Measurements from ENCODE around the gene SURF2.
"Not testable (repeated sequence)": the region's sequence is repeated elsewhere in the genome, so short reads cannot be mapped to it uniquely, and the experiment has no call there.

Gene SURF2

DNA sequence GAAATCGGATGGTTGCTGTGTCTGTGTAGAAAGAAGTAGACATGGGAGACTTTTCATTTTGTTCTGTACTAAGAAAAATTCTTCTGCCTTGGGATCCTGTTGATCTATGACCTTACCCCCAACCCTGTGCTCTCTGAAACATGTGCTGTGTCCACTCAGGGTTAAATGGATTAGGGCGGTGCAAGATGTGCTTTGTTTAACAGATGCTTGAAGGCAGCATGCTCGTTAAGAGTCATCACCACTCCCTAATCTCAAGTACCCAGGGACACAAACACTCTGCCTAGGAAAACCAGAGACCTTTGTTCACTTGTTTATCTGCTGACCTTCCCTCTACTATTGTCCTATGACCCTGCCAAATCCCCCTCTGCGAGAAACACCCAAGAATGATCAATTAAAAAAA, 35.1 kb downstream of the SURF2 start:
- DNase-seq; intact Hi-C loops (cut with DNase I): not testable (repeated sequence)

DNA sequence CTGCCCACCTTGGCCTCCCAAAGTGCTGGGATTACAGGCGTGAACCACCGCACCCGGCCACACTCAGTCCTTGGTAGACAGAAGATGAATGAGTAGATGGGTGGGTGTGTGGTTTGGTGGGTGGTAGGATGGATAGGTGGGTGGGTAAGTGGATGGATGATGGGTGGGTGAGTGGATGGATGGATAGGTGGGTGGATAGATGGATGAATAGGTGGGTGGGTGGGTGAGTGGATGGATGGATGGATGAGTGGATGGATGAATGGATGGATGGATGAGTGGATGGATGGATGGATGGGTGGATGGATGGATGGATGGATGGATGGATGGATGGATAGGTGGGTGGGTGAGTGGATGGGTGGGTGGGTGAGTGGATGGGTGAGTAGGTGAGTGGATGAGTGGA, 36.0 kb downstream of the SURF2 start:
- DNase-seq; intact Hi-C loops (cut with DNase I): not testable (repeated sequence)

DNA sequence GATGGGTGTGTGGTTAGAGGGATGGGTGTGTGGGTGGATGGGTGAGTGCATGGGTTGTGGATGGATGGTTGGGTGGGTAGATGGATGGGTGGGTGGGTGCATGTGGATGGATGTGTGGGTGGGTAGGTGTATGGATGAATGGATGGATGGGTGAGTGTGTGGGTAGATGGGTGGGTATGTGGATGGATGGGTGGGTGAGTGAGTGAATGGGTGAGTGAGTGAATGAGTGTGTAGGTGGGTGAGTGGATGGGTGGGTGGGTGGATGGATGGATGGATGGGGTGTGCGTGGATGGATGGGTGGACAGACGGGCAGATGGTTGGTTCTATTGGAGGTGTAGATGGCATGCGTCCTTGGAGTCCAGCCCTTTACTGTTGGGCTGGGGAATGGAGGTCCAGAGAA, 37.0 kb downstream of the SURF2 start:
- DNase-seq: no peak
- intact Hi-C loops (cut with DNase I): no loop called here

DNA sequence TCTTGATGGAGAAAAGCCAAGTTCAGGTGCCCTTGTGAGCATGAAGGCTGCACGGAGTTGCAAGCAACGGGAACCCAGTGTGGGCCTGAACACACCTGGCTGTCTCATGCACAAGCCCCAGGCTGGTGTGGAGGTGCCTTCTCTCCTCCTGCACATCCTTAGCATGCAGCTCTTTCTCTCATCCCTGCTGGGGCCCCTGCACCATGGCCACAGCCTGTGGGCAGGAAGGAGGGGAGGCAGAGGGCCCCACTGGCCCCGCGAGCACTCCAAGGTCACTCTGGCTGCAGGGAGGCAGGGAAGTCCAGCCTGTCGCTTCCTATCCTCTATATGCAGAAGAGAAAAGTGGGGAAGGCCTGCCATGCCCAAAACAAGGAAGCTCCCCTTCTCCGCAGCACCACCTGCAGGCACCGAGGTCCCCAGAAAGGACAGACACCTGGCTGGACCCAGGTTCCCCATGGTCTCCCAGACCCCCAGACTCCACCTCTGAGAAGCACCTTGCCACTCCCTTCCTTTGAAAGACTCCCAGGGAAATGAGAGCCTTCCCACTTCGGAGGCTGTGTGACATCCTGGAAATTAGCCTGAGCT, 38.4 kb downstream of the SURF2 start:
- DNase-seq: peak in 1 of 10 donors; percentile 74
- intact Hi-C loops (cut with DNase I): no loop called here

DNA sequence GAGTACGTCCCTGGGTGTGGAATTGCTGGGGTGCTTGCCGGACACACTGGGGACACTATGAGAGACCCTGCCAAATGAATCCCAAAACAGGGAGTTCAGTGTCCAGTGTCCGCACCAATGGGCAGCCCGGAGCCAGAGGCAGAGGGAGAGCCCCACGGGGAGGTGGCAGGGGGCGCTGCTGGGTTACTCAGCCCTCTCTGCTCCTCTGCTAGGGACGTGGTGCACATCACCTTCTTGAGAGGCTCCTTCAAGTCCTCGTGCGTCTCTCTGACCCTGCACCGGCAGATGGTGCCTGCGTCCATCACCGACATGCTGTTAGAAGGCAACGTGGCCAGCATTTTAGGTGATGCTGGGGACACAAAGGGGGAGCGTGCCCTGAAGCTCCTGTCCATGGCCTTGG, 40.6 kb downstream of the SURF2 start:
- intact Hi-C loops (cut with DNase I): no loop called here
- DNase-seq: peak in 1 of 10 donors; percentile 72

DNA sequence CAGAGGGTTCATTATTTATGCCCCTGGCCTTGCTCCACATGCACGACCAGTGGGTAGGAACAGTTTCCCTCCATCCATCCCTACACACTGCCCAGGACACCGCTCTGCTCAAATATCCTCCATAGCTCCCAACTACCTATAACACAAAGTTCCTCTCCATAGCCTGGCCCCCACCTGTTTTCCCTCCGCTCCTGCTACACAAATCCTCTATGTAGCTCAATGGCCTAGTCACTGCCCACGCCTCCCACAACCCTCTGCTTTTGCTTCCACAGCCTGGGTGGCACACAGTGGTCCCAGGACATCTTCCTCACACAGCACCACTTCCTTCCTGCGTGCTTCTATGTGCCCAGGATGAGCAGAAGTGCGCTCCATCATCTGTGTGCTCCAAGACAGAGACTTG, 41.0 kb downstream of the SURF2 start:
- intact Hi-C loops (cut with DNase I): no loop called here

DNA sequence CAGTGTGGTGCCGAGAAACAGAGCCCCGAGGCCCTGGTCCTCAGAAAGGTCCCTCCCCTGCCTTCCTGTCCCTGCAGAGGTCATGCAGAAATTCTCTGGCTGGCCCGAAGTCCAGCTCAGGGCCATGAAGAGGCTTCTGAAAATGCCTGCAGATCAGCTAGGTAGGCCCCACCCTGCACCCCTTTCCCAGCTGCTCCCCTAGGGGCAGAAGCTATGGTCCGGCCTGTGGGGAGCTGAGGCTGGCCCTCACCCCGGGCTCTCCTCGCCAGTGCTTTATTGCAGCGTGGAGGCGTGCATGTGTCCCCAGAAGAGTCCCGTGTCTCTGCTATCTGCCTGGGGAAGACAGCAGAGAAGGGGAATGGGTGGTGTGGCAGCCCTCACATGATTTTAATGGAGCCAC, 41.5 kb downstream of the SURF2 start:
- intact Hi-C loops (cut with DNase I): no loop called here
- DNase-seq: peak in 1 of 10 donors; percentile 46

More for the DNA sequence above, 41.0 kb downstream of the SURF2 start:
- DNase-seq: peak in 1 of 10 donors; percentile 66

DNA sequence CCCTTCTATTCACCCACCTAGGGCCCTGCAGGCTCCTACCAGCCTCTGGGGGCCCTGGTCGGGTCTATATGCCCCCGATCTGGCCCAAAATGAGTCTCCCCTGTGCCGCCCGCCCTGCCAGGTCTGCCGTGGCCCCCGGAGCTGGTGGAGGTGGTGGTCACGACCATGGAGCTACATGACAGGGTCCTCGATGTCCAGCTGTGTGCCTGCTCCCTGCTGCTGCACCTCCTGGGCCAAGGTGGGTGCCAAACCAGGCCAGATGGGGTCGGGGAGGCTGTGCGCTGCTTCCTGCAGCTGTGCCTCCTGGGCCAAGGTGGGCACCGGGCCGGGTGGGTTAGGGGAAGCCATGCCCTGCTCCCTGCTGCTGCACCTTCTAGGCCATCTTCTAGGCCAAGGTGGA, 43.9 kb downstream of the SURF2 start:
- no peak for DNase-seq
- intact Hi-C loops (cut with DNase I): no loop called here

DNA sequence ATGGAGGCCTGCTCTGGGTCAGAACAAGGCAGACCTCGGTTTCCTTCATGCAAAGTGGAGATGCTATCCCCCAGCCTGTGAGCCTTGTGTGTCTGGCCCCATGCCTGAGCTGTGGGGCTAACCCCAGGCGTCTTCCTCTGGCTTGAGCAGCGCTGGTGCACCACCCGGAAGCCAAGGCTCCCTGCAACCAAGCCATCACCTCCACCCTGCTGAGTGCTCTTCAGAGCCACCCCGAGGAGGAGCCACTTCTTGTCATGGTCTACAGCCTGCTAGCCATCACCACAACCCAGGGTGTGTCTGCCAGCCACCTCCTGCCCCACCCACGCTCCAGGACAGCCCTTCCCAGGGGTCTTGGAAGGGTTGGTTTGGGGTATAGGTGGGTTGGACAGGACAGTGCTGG, 45.2 kb downstream of the SURF2 start:
- intact Hi-C loops (cut with DNase I): no loop called here
- DNase-seq: no peak

DNA sequence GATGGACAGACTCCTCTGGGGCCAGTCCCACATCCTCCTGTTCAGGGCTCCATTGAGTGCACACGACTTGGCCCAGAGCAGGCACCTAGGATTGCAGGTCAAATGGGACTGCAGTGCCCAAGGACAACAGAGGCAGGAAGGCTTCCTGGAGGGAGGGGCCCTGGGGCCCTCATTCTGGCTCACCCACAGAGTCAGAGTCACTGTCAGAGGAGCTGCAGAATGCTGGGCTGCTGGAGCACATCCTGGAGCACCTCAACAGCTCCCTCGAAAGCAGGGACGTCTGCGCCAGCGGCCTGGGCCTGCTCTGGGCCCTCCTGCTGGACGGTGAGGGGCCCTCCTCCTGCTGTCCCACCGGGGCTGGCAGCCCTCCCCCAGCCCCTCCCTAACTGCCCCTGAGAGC, 46.3 kb downstream of the SURF2 start:
- DNase-seq: no peak
- intact Hi-C loops (cut with DNase I): no loop called here

DNA sequence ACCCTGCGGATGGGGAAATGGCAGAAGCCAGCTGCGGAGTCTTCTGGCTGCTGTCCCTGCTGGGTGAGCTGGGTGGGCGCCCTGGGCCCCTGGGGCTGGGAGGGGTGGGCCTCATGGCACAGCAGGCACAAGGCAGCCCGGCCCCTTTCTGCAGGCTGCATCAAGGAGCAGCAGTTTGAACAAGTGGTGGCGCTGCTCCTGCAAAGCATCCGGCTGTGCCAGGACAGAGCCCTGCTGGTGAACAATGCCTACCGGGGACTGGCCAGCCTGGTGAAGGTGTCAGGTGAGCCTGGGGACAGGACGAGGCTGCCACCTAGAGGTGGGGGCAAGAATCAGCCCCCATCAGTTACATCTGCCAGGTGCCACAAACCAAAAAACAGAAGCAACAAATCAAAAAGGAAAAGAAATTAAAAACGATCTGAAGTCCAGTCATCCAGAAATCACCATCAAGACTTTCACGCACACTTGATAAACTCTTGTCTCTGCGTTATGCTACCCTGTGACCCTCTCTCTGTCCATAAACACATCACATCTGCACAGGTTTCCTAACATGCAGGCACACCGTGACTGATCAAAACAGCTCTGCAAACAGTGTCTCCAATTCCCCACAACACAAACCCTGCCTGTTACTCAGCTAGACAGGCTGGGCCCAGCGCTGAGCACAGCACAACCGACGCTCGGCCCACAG, 47.6 kb downstream of the SURF2 start:
- peak in 2 of 10 donors; percentile 41 for DNase-seq
- intact Hi-C loops (cut with DNase I): no loop called here

DNA sequence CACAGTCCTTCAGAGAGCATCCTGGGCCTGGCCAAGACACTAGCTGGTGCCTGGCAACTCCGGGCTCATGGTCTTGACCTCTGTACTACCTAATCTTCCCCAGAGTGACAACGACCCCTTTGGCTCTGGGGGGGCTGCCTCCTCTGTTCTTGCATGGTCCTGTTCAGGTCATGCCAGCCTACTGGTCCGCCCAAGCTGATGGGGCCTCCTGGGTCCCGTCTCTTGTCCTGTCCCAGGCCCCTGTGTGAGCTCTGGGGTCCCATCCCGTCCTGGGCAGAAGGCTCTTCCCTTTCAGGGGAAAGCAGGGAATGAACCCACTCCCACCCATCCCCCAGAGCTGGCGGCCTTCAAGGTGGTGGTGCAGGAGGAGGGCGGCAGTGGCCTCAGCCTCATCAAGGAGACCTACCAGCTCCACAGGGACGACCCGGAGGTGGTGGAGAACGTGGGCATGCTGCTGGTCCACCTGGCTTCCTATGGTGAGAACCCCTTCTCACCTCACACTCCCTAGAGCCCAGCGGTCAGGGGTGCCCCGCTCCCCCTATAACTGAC, 48.2 kb downstream of the SURF2 start:
- DNase-seq: no peak
- intact Hi-C loops (cut with DNase I): no loop called here

DNA sequence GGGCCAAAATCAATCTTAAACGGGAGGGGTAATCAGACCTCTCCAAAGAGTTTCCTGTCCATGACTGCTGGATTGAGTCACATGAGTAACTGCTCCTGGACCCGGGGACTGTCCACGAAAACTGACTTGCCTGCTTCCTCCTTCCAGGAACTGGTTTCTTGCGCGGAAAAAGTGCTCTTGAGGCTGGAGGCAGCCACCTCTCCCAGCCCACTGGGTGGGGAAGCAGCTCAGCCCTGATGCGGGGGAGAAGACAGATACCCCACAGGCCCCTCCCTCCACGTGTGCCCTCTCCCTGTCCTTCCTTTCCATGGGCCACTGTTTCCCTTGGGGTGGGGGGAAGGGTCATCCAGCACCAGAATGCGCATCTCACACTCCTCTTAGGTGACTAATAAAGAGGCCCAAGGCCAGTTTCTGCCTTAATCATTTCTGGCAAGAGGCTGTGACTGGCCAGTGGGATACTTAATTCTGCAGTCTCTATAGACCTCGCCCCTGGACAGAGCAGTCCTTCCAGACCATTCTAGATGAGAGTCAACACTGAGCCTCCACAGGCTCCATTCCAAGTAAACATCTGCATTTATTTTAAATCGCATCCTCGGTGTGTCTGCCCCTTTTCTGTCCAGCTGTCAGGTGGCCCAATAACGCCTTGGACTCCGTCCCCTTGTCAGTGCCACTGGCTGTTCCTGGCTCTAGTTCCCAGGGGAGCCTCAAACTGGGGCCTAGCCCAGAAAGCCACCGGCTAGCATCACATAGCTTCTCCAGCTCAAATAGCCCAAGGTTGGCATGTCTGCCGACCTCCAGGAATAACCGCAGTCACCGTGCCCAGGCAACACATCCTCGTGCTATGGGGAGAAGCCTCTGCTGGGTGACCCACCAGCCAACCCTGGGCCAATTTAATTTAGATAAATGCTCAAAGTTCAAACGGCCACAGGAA, 49.4 kb downstream of the SURF2 start:
- intact Hi-C loops (cut with DNase I): loop anchor here (2.0 kb wide), 1 partner anchor 81 kb away; no protein-coding TSS in a partner anchor
- DNase-seq: peak in 1 of 10 donors; percentile 51

DNA sequence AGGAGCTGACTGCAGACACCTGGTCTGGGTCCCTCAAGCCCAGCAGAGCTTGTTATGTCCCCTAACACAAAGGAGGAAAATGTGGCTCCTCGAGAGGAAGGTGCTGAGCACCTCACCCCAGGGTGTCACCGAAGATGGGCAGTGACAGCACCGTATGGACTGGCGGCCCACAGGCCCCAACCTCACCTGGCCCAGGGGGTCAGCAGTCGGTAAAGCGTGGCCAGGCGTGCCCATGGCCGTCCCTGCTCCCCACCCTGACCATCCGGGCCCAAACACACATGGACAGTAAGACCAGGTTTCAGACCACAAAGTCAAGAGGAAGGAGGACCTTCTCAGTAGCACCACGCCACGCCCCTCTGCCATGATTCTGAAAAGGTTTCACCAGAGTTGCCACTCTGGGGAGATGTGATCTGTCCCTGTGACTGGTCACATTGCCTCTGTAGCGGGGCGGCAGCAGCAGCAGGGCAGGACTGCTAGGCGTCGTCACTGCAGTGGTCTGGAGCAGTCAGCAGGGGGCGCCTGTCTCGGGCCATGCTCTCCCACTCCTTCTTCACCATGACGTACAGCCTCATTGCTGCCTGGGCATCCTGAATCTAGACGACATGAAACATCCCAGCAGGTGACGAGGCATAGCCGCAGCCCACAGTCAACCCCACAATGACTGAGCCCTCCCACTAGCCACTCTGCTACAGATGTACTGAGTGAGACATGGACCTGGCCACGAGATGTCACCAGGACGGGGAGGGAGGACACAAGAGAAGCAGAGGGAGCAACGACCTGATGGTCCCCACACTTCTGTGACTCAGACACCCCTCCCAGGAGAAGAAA, 50.3 kb downstream of the SURF2 start:
- intact Hi-C loops (cut with DNase I): loop anchor here (2.0 kb wide), 1 partner anchor 80 kb away; no protein-coding TSS in a partner anchor
- peak; percentile 66 to 98 (median 82) for DNase-seq

DNA sequence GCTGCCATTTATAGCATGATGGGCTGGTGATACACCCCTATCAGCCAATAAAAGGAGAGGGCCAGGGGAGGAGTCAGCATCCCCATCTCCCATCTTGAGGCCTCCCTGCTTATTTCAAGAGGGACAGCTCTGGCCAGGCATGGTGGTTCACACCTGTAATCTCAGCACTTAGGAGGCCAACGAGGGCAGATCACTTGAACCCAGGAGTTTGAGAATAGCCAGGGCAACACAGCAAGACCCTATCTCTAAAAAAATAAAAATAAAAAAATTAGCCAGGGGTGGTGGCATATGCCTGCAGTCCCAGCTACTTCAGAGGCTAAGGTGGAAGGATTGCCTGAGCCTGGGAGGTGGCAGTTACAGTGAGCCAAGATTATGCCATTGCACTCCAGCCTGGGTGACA, 51.7 kb downstream of the SURF2 start:
- intact Hi-C loops (cut with DNase I): no loop called here
- no peak for DNase-seq
